Esophagus muscularis mucosa (tissue), 4 donors: Measurements from ENCODE around the gene SWAP70. TPM values are rescaled to one million over a fixed set of nuclear protein-coding genes. Genes with fewer than 3 reads are reported as not detected.
"Not testable (repeated sequence)": the region's sequence is repeated elsewhere in the genome, so short reads cannot be mapped to it uniquely, and the experiment has no call there.

Source experiments
- DNase-seq: peaks from one replicate; pipeline ENCODE4 v3.0.0-alpha.2; 2017; ENCODE audit errors: extremely low spot score
- H3K27ac ChIP-seq, 4 donors: fragments of 200-600 bp; sonication (generic); replicated peaks in 1 of 4; 1 replicate in 3 of 4; 2 replicates in 1 of 4; pipeline ENCODE4 v1.5.1; 2016 to 2019; ENCODE audit warnings: mild to moderate bottlenecking in 1 of 4
- H3K27me3 ChIP-seq, 4 donors: fragments of 200-600 bp; sonication (generic); one replicate each; pipeline versions ENCODE4 v1.5.1 to v1.6.0; 2016 to 2019
- H3K36me3 ChIP-seq, 4 donors: fragments of 200-600 bp; sonication (generic); one replicate each; pipeline ENCODE4 v1.5.1; 2016 to 2019
- H3K4me1 ChIP-seq, 4 donors: fragments of 200-600 bp; sonication (generic); one replicate each; pipeline ENCODE4 v1.5.1; 2016 to 2019
- H3K4me3 ChIP-seq, 4 donors: fragments of 200-600 bp; sonication (generic); 1 replicate in 2 of 4; 2 replicates in 2 of 4; pipeline ENCODE4 v1.5.1; 2016 to 2019; ENCODE audit warnings: mild to moderate bottlenecking in 4 of 4, moderate library complexity in 1 of 4
- H3K9me3 ChIP-seq, 4 donors: fragments of 200-600 bp; sonication (generic); 1 replicate in 3 of 4; 2 replicates in 1 of 4; pipeline ENCODE4 v1.5.1; 2016 to 2019
- EP300 ChIP-seq: sonication (generic); formaldehyde crosslinking; IDR thresholded peaks from one replicate; pipeline ENCODE4 v1.6.1; 2017; ENCODE audit warnings: antibody characterized with exemption
- POLR2A ChIP-seq: fragments of 450-650 bp; IDR thresholded peaks from one replicate; pipeline ENCODE4 v1.6.1; 2017; ENCODE audit warnings: antibody characterized with exemption, moderate library complexity, mild to moderate bottlenecking, low read depth
- POLR2AphosphoS5 ChIP-seq, 2 donors: sonication (generic); formaldehyde crosslinking; IDR thresholded peaks; one replicate each; pipeline ENCODE4 v1.6.1; 2017; ENCODE audit warnings: antibody characterized with exemption in 2 of 2
- WGBS: methylation state at CpG from one replicate; pipeline ENCODE4 v1.1.5; 2018; 5-methylcytosine and 5-hydroxymethylcytosine counted together
- intact Hi-C: fragments of 100-400 bp; cut with DNase I; formaldehyde crosslinking; loops from one replicate; pipeline ENCODE4 v1.15.1; 2023
- total RNA-seq, 4 donors: library from RNA; depleted of rRNA; stranded (reverse); fragments of >200 nt; gene quantifications; one replicate each; pipeline versions ENCODE4 v1.1.0 to v1.2.1, GENCODE V29; 2016
- TF ChIP-seq, protein P1 (sequence below), 3 experiments: fragments of 200-600 bp in 2 of 3; fragments of 450-650 bp in 1 of 3; sonication (generic) in 2 of 3; IDR thresholded peaks; one replicate each; pipeline ENCODE4 v1.5.1; 2017 to 2019; ENCODE audit warnings: antibody characterized with exemption in 3 of 3, mild to moderate bottlenecking in 2 of 3, moderate library complexity in 1 of 3

The SWAP70 gene
- total RNA-seq, 4 donors from 2014 or later, result 37.8 to 54.9 (median 46.5) TPM

DNA sequence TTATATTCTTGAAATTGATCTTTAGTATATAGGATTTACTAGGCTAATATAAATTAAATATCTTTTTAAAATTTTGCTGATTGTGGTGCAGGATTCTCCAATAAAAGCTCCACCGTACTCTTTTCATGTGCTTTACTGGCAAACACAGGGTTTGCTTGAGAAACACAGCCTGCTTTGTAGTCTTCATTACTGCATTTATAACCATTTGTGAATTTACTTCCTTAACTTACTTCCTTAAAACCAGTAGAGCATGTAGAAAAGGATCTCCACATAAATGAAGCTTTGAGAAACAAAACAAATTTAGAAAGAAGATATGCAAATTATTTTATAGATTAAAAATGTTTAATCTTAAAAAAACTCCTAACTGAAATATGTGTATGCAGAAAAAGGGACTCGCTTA lies 28.8 kb downstream of the SWAP70 start:
- no peak for DNase-seq
- Histone ChIP-seq H3K9me3 (no peaks in the 10 kb centered on the region), H3K27ac (peak overlapping the region in 3 of 4 donors; percentile 4 to 74 (median 73)), H3K4me1 (peaks cover 39 to 63% (median 61%) of the 10 kb centered on the region in 4 donors), H3K4me3 (no peak overlapping the region), H3K27me3 (no peaks in the 10 kb centered on the region), H3K36me3 (peaks cover 13 to 25% (median 21%) of the 10 kb centered on the region in 4 donors)
- no peak for TF ChIP-seq POLR2AphosphoS5 (IDR thresholded peaks at IDR 0.05)
- TF ChIP-seq EP300, result no peak
- TF ChIP-seq POLR2A, result no peak
- TF ChIP-seq, protein P1, sequence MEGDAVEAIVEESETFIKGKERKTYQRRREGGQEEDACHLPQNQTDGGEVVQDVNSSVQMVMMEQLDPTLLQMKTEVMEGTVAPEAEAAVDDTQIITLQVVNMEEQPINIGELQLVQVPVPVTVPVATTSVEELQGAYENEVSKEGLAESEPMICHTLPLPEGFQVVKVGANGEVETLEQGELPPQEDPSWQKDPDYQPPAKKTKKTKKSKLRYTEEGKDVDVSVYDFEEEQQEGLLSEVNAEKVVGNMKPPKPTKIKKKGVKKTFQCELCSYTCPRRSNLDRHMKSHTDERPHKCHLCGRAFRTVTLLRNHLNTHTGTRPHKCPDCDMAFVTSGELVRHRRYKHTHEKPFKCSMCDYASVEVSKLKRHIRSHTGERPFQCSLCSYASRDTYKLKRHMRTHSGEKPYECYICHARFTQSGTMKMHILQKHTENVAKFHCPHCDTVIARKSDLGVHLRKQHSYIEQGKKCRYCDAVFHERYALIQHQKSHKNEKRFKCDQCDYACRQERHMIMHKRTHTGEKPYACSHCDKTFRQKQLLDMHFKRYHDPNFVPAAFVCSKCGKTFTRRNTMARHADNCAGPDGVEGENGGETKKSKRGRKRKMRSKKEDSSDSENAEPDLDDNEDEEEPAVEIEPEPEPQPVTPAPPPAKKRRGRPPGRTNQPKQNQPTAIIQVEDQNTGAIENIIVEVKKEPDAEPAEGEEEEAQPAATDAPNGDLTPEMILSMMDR (IDR thresholded peaks at IDR 0.05), result no peak
- intact Hi-C loops, result no loop called here
- WGBS, result 68% methylated on average over 2 of the region's 2 CpGs

DNA sequence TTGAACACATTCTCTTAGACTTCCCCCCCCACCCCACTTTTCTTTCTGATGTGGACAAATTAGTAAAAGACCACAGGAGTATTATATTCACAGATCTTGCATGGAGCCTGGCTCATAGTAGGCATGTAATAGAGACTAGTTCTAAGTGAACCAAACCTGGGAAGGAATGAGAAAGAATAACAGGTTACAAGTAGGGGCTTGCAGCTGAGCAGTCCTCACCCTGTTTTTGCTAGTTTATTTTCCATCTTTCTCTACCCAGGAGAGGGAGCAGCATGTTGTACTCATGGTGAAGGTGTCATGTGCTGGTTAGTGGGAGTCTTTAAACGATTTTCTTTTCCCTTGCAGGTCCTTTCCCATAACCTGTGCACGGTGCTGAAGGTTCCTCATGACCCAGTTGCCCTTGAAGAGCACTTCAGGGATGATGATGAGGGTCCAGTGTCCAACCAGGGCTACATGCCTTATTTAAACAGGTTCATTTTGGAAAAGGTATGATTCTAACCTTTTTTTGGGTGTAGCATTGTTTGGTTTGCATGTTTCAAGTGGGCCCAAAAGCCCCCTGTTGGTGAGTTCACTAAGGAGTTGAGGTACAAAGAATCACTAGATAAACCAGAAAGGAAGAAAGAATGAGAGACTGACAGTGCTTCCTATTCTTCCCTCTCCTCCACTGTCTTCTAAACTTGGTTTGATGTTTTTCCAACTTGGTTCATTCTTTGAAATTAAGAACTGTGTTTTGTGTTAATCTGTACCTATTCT lies 30.1 kb downstream of the SWAP70 start:
- intact Hi-C loops, result no loop called here
- Histone ChIP-seq H3K27me3 (no peaks in the 10 kb centered on the region), H3K9me3 (no peaks in the 10 kb centered on the region), H3K36me3 (peaks cover 13 to 25% (median 21%) of the 10 kb centered on the region in 4 donors), H3K27ac (peak overlapping the region in 1 of 4 donors; percentile 21), H3K4me1 (peaks cover 26 to 50% (median 49%) of the 10 kb centered on the region in 4 donors), H3K4me3 (no peak overlapping the region)
- DNase-seq, result no peak
- 68% methylated on average over 2 of the region's 2 CpGs for WGBS
- no peak for TF ChIP-seq EP300
- no peak for TF ChIP-seq POLR2AphosphoS5 (IDR thresholded peaks at IDR 0.05)
- TF ChIP-seq, protein P1 (IDR thresholded peaks at IDR 0.05), result no peak
- TF ChIP-seq POLR2A, result no peak

DNA sequence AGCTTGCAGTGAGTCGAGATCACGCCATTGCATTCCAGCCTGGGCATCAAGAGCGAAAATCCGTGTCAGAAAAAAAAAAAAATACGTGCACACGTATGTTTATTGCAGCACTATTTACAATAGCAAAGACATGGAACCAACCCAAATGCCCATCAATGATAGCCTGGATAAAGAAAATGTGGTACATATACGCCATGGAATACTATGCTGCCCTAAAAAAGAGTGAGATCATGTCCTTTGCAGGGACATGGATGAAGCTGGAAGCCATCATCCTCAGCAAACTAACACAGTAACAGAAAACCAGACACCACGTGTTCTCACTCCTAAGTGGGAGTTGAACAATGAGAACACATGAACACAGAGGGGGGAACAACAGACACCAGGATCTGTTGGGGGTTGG lies 31.4 kb downstream of the SWAP70 start:
- H3K9me3 ChIP-seq, H3K27me3 ChIP-seq, H3K27ac ChIP-seq, H3K4me3 ChIP-seq, DNase-seq, intact Hi-C loops: not testable (repeated sequence)
- H3K4me1 ChIP-seq, result peaks cover 14 to 50% (median 48%) of the 10 kb centered on the region in 4 donors
- 95% methylated on average over 8 of the region's 8 CpGs for WGBS
- peaks cover 13 to 25% (median 21%) of the 10 kb centered on the region in 4 donors for H3K36me3 ChIP-seq

DNA sequence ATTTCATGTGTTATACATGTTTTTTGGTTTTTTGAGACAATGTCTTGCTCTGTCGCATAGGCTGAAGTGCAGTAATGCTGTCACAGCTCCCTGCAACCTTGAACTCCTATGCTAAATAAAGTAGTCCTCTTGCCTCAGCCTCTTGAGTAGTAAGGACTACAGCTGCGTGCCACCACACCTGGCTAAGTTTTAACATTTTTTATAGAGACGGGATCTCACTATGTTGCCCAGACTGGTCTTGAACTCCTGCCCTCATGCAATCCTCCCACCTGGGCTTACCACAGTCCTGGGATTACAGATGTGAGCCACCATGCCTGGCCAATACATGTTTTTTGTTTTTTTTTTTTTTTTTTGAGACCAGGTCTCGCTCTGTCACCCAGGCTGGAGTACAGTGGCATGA lies 33.9 kb downstream of the SWAP70 start:
- Histone ChIP-seq H3K27me3 (no peaks in the 10 kb centered on the region), H3K27ac (no peak overlapping the region), H3K36me3 (peaks cover 13 to 25% (median 21%) of the 10 kb centered on the region in 4 donors), H3K9me3 (no peaks in the 10 kb centered on the region), H3K4me1 (peaks cover 16 to 53% (median 50%) of the 10 kb centered on the region in 4 donors), H3K4me3 (no peak overlapping the region)
- TF ChIP-seq, protein P1 (IDR thresholded peaks at IDR 0.05), result no peak
- TF ChIP-seq POLR2A, result no peak
- no peak for TF ChIP-seq EP300
- no peak for TF ChIP-seq POLR2AphosphoS5 (IDR thresholded peaks at IDR 0.05)
- DNase-seq, result no peak
- 92% methylated on average over 4 of the region's 4 CpGs for WGBS
- intact Hi-C loops, result no loop called here

DNA sequence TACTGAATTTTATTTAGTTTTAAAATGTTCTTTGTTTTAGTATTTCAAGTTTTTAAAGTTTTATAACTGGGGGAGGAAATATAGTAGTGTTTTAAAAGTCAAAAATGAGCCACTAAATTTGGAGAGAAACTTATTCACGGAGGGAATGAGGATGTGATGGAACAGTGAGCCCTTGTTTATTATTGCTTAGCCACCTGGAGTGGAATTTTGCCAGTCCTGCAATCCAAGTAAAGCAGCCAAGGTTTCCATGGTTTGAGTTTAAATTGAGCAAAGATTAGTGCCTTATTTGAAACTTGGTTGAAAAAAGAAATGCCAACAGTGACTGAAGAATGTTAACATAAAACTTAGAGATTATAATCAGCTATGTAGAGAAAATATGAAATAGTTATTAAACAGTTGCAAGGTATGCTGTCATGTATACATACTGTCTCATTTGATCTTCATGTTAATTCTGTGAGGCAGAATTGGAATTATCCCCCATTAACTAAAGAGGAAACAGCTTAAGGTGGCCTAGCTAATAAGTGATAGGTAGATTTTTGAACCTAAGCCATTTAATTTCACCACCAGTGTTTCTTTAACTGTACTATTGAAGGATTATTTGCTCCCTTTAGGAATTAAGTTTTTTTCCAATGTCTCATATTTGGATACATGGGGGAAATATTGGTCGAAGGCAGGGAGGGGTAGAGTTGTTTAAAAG lies 36.4 kb downstream of the SWAP70 start:
- intact Hi-C loops, result loop anchor here (5.0 kb wide), 1 partner anchor 33 kb away; no protein-coding TSS in a partner anchor
- WGBS, result 25% methylated on average over 2 of the region's 2 CpGs
- TF ChIP-seq, protein P1 (IDR thresholded peaks at IDR 0.05), result no peak
- TF ChIP-seq POLR2A (no peak), POLR2AphosphoS5 (IDR thresholded peaks at IDR 0.05) (no peak), EP300 (no peak)
- Histone ChIP-seq H3K9me3 (no peaks in the 10 kb centered on the region), H3K4me3 (no peak overlapping the region), H3K4me1 (peaks cover 16 to 53% (median 46%) of the 10 kb centered on the region in 4 donors), H3K27me3 (no peaks in the 10 kb centered on the region), H3K36me3 (peaks cover 3 to 13% (median 9%) of the 10 kb centered on the region in 4 donors), H3K27ac (peak overlapping the region; percentile 67 to 72 (median 70))
- no peak for DNase-seq
